SU-DHL-6 (cell line): ENCODE results near the gene NUP98.

Source experiments
- H2AFZ ChIP-seq: fragments of 200-600 bp; sonication (generic); 2 replicates; pipeline ENCODE4 v1.6.1; 2014; ENCODE audit warnings: low read depth, mild to moderate bottlenecking, moderate library complexity, mixed read lengths, antibody characterized with exemption, low read length; ENCODE audit not compliant: severe bottlenecking
- H3F3A ChIP-seq: fragments of 200-600 bp; shearing (Covaris generic); 2 replicates; pipeline ENCODE4 v1.6.0; 2016; ENCODE audit warnings: antibody characterized with exemption, mild to moderate bottlenecking; ENCODE audit not compliant: insufficient read depth
- H3K27ac ChIP-seq: fragments of 200-600 bp; sonication (generic); 2 replicates; pipeline ENCODE4 v1.5.1; 2016; ENCODE audit warnings: low read depth, mild to moderate bottlenecking, low read length, moderate library complexity, mixed read lengths
- H3K27me3 ChIP-seq: fragments of 200-600 bp; sonication (generic), shearing (Covaris generic); 2 replicates; pipeline ENCODE4 v1.6.0; 2014; ENCODE audit warnings: mild to moderate bottlenecking, low read length
- H3K36me3 ChIP-seq: fragments of 200-600 bp; sonication (generic); 2 replicates; pipeline ENCODE4 v1.6.1; 2014; ENCODE audit warnings: mild to moderate bottlenecking, low read length, mixed read lengths
- H3K4me2 ChIP-seq: fragments of 300-600, 200-600 bp; shearing (Covaris generic), sonication (generic); 2 replicates; pipeline ENCODE4 v1.6.0; 2014; ENCODE audit warnings: low read length, low read depth, mild to moderate bottlenecking; ENCODE audit not compliant: poor library complexity, severe bottlenecking
- H3K4me3 ChIP-seq: fragments of 200-600 bp; sonication (generic); 2 replicates; pipeline ENCODE4 v1.5.1; 2014; ENCODE audit warnings: antibody characterized with exemption, low read length, mild to moderate bottlenecking, mixed read lengths; ENCODE audit not compliant: insufficient read depth, poor library complexity, severe bottlenecking
- H3K79me2 ChIP-seq: fragments of 200-600 bp; sonication (generic); 2 replicates; pipeline ENCODE4 v1.6.1; 2014; ENCODE audit warnings: mild to moderate bottlenecking, low read length, moderate library complexity; ENCODE audit not compliant: insufficient read depth
- H3K9ac ChIP-seq: fragments of 200-600 bp; sonication (generic); 2 replicates; pipeline ENCODE4 v1.7.0; 2014; ENCODE audit warnings: mild to moderate bottlenecking, low read length
- H3K9me2 ChIP-seq: fragments of 200-600 bp; sonication (generic); replicated peaks from 2 replicates; pipeline ENCODE4 v1.6.1; 2014; ENCODE audit warnings: low read length; ENCODE audit not compliant: insufficient read depth
- H3K9me3 ChIP-seq: fragments of 200-600 bp; sonication (generic); 2 replicates; pipeline ENCODE4 v1.6.1; 2014; ENCODE audit warnings: low read length, mixed read lengths; ENCODE audit not compliant: insufficient read depth
- H4K20me1 ChIP-seq: fragments of 200-600 bp; sonication (generic); 2 replicates; pipeline ENCODE4 v1.6.1; 2014; ENCODE audit warnings: low read depth, mild to moderate bottlenecking, antibody characterized with exemption, low read length, moderate library complexity, mixed read lengths
- CTCF ChIP-seq: fragments of 200-600 bp; sonication (generic); IDR thresholded peaks from one replicate; pipeline ENCODE4 v1.5.1; 2017; ENCODE audit warnings: antibody characterized with exemption, mild to moderate bottlenecking, low read length, moderate library complexity; ENCODE audit not compliant: insufficient read depth, poor library complexity, severe bottlenecking
- EZH2phosphoT487 ChIP-seq: fragments of 200-600 bp; sonication (generic), shearing (Covaris generic); conservative IDR thresholded peaks from 2 replicates; pipeline ENCODE4 v1.6.1; 2018; ENCODE audit warnings: mild to moderate bottlenecking, antibody characterized with exemption, low read length, moderate library complexity, mixed read lengths

NUP98 gene

DNA sequence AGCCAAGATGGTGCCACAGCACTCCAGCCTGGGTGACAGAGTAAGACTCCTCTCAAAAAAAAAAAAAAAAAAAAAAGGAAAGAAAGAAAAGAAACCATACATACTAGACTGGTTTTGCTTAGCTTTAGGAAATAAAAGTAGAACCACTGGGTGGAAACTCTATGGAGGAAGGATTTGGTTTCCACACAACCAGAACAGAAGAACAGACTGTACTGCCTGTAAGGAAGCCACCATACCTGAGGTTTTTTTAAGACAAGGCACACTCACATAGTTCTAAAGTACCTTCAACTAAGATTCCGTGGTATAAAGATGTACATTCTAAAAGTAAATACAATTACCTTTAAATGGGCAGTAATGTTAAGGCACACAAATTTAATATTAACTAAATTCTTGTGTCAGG lies 58.6 kb downstream of the NUP98 start:
- Histone ChIP-seq H2AFZ (no peak overlapping the region), H3K9me3 (no peaks in the 10 kb centered on the region), H3K9me2 (no peaks in the 10 kb centered on the region), H3K4me3 (no peak overlapping the region), H3K4me2 (no peak overlapping the region), H3K27ac (no peak overlapping the region), H3K79me2 (peaks cover 10% of the 10 kb centered on the region; the same call in 1 of the 2 replicates), H3K9ac (no peak overlapping the region), H3K27me3 (no peaks in the 10 kb centered on the region), H3F3A (no peaks in the 10 kb centered on the region), H3K36me3 (peaks cover 70% of the 10 kb centered on the region), H4K20me1 (0 out of 2 replicates have a peak, but pooled peaks cover 5% of the 10 kb centered on the region)
- TF ChIP-seq EZH2phosphoT487, result no peak
- no peak for TF ChIP-seq CTCF

- Histone ChIP-seq H3K4me2 (no peak overlapping the region), H3K79me2 (peaks cover 10% of the 10 kb centered on the region; the same call in 1 of the 2 replicates), H3K4me3 (no peak overlapping the region), H3K27ac (no peak overlapping the region), H2AFZ (no peak overlapping the region), H3K27me3 (no peaks in the 10 kb centered on the region), H3K9me3 (no peaks in the 10 kb centered on the region), H3K9ac (no peak overlapping the region), H3K36me3 (peaks cover 74% of the 10 kb centered on the region), H4K20me1 (0 out of 2 replicates have a peak, but pooled peaks cover 5% of the 10 kb centered on the region), H3F3A (no peaks in the 10 kb centered on the region), H3K9me2 (no peaks in the 10 kb centered on the region)
- no peak for TF ChIP-seq EZH2phosphoT487
- TF ChIP-seq CTCF, result no peak
Observed at GRCh38 chr11:3738241-3738640, 59.1 kb downstream of the NUP98 start.

- H3F3A ChIP-seq, result 0 out of 2 replicates have a peak, but pooled peaks cover 5% of the 10 kb centered on the region
- H2AFZ ChIP-seq, result no peak overlapping the region
- no peaks in the 10 kb centered on the region for H3K9me2 ChIP-seq
- H4K20me1 ChIP-seq, result 0 out of 2 replicates have a peak, but pooled peaks cover 5% of the 10 kb centered on the region
- H3K9ac ChIP-seq, result no peak overlapping the region
- TF ChIP-seq CTCF (no peak), EZH2phosphoT487 (no peak)
- no peaks in the 10 kb centered on the region for H3K27me3 ChIP-seq
- no peaks in the 10 kb centered on the region for H3K9me3 ChIP-seq
- H3K4me3 ChIP-seq, result no peak overlapping the region
- H3K27ac ChIP-seq, result no peak overlapping the region
- H3K79me2 ChIP-seq, result peaks cover 5% of the 10 kb centered on the region; the same call in 1 of the 2 replicates
- H3K4me2 ChIP-seq, result no peak overlapping the region
- peaks cover 81% of the 10 kb centered on the region for H3K36me3 ChIP-seq
Observed at GRCh38 chr11:3737386-3737933, 59.9 kb downstream of the NUP98 start.
